HepG2 (cell line): ENCODE results near the gene ESYT1. TPM values are rescaled to one million over a fixed set of nuclear protein-coding genes. Genes with fewer than 3 reads are reported as not detected.

Source experiments
- ATAC-seq: fragments of 200-7000 bp; cut with Tn5 transposase; 3 replicates; pipeline ENCODE4 v1.9.1; 2020; ENCODE audit warnings: mild to moderate bottlenecking, moderate library complexity
- BruUV-seq: library from RNA; stranded (reverse); fragments of 400-500 nt; replicated peaks from 2 replicates; lab custom pipeline; 2021; lab: Mats Ljungman, UMichigan
- CTCF ChIA-PET: fragments of 300-600 bp; formaldehyde crosslinking; extraction: SDS; loops from one replicate; lab custom pipeline; 2021; ENCODE audit warnings: low total read pairs, inconsistent platforms, low intra/inter-chr PET ratio; lab: Yijun Ruan, JAX
- POLR2A ChIA-PET: fragments of 350-600 bp; sonication (Branson Sonifier 250); formaldehyde crosslinking; loops from one replicate; lab custom pipeline; 2020; ENCODE audit warnings: antibody characterized with exemption, inconsistent platforms; lab: Yijun Ruan, JAX
- DNase-seq: peaks from one replicate; pipeline ENCODE4 v3.0.0-alpha.2; 2015; ENCODE audit warnings: low spot score
- FAIRE-seq: peaks from 3 replicates; lab custom pipeline; 2011; peaks lifted over from hg19 to GRCh38; lab: Jason Lieb, UNC
- H2AFZ ChIP-seq: one replicate; pipeline ENCODE4 v1.6.1; 2011; ENCODE audit warnings: low read length, inconsistent platforms
- H3K27ac ChIP-seq: fragments of 300-600 bp; 3 replicates; pipeline ENCODE4 v1.8.0; 2011; ENCODE audit warnings: mixed run types, mild to moderate bottlenecking, mixed read lengths, low read length, inconsistent platforms; ENCODE audit not compliant: insufficient read depth; ENCODE audit errors: extremely low read length
- H3K27me3 ChIP-seq, 2 experiments: fragments of 200-600 bp in 1 of 2; 2 replicates in 1 of 2; 3 replicates in 1 of 2; pipeline versions ENCODE4 v1.6.0 to v1.8.0; 2011; ENCODE audit warnings: low read length in 2 of 2, mild to moderate bottlenecking in 2 of 2, moderate library complexity in 2 of 2, inconsistent platforms in 1 of 2; ENCODE audit not compliant: insufficient read depth in 2 of 2, control insufficient read depth in 1 of 2
- H3K36me3 ChIP-seq, 2 experiments: fragments of 200-600 bp in 1 of 2; replicated peaks in 1 of 2; 2 replicates in 1 of 2; 3 replicates in 1 of 2; pipeline versions ENCODE4 v1.5.1 to v1.8.0; 2011; ENCODE audit warnings: low read length in 2 of 2, inconsistent platforms in 1 of 2; ENCODE audit not compliant: insufficient read depth in 2 of 2, control insufficient read depth in 1 of 2
- H3K4me1 ChIP-seq: 2 replicates; pipeline ENCODE4 v1.5.1; 2012; ENCODE audit warnings: low read length, inconsistent platforms; ENCODE audit not compliant: insufficient read depth
- H3K4me2 ChIP-seq: 2 replicates; pipeline ENCODE4 v1.6.0; 2011; ENCODE audit warnings: low read depth, low read length, inconsistent platforms
- H3K4me3 ChIP-seq, 3 experiments: fragments of 200-600 bp in 1 of 3; sonication (generic), shearing (Covaris generic) in 1 of 3; replicated peaks in 1 of 3; 2 replicates each; pipeline ENCODE4 v1.5.1; 2011 to 2016; ENCODE audit warnings: low read length in 3 of 3, inconsistent platforms in 2 of 3, low read depth in 2 of 3, mild to moderate bottlenecking in 2 of 3, control low read depth in 1 of 3, mixed read lengths in 1 of 3; ENCODE audit not compliant: insufficient read depth in 1 of 3
- H3K79me2 ChIP-seq: one replicate; pipeline ENCODE4 v1.6.1; 2011; ENCODE audit warnings: low read length, inconsistent platforms; ENCODE audit not compliant: insufficient read depth
- H3K9ac ChIP-seq: 2 replicates; pipeline ENCODE4 v1.6.0; 2011; ENCODE audit warnings: mild to moderate bottlenecking, low read depth, low read length, inconsistent platforms; ENCODE audit not compliant: insufficient read depth
- H3K9me3 ChIP-seq: 2 replicates; pipeline ENCODE4 v1.5.1; 2012; ENCODE audit warnings: mild to moderate bottlenecking, low read length
- H4K20me1 ChIP-seq: 2 replicates; pipeline ENCODE4 v1.6.0; 2011; ENCODE audit warnings: inconsistent platforms, mild to moderate bottlenecking, low read length, moderate library complexity; ENCODE audit not compliant: insufficient read depth
- CC2D1A ChIP-seq: sonication (generic); formaldehyde crosslinking; IDR thresholded peaks from 2 replicates; pipeline ENCODE4 v1.8.1; 2023; ENCODE audit warnings: mild to moderate bottlenecking, missing genetic modification reagents
- CSRNP1 ChIP-seq: sonication (generic); formaldehyde crosslinking; IDR thresholded peaks from 2 replicates; pipeline ENCODE4 v1.8.1; 2023; ENCODE audit warnings: mild to moderate bottlenecking, missing genetic modification reagents
- GZF1 ChIP-seq: sonication (generic); formaldehyde crosslinking; IDR thresholded peaks from 2 replicates; pipeline ENCODE4 v1.5.1; 2020; ENCODE audit warnings: mild to moderate bottlenecking, missing genetic modification reagents
- HNF4G ChIP-seq, 2 experiments: sonication (generic) in 1 of 2; formaldehyde crosslinking in 1 of 2; IDR thresholded peaks; 2 replicates each; pipeline versions ENCODE4 v1.4.0 to v1.6.1; 2011 to 2020; ENCODE audit warnings: borderline replicate concordance in 2 of 2, low read depth in 2 of 2, mild to moderate bottlenecking in 2 of 2, low read length in 1 of 2, missing genetic modification reagents in 1 of 2, moderate library complexity in 1 of 2
- KLF13 ChIP-seq: sonication (generic); formaldehyde crosslinking; IDR thresholded peaks from 2 replicates; pipeline ENCODE4 v1.4.0; 2020; ENCODE audit warnings: mild to moderate bottlenecking, missing genetic modification reagents
- REL ChIP-seq: sonication (generic); formaldehyde crosslinking; conservative IDR thresholded peaks from 2 replicates; pipeline ENCODE4 v1.8.0; 2022; ENCODE audit warnings: mild to moderate bottlenecking, missing genetic modification reagents, moderate library complexity
- TFDP1 ChIP-seq: IDR thresholded peaks from 2 replicates; pipeline ENCODE4 v1.6.1; 2016; ENCODE audit warnings: missing compliant biosample characterization, missing genetic modification reagents, borderline replicate concordance
- ZBTB21 ChIP-seq: sonication (generic); formaldehyde crosslinking; IDR thresholded peaks from 2 replicates; pipeline ENCODE4 v1.4.0; 2020; ENCODE audit warnings: missing genetic modification reagents
- ZBTB39 ChIP-seq: sonication (generic); formaldehyde crosslinking; IDR thresholded peaks from 2 replicates; pipeline ENCODE4 v1.5.0; 2020; ENCODE audit warnings: missing genetic modification reagents
- ZNF670 ChIP-seq: sonication (generic); formaldehyde crosslinking; IDR thresholded peaks from 2 replicates; pipeline ENCODE4 v1.8.0; 2022; ENCODE audit warnings: mild to moderate bottlenecking, missing genetic modification reagents, borderline replicate concordance
- ZNF672 ChIP-seq: sonication (generic); formaldehyde crosslinking; IDR thresholded peaks from 2 replicates; pipeline ENCODE4 v1.8.1; 2022; ENCODE audit warnings: missing genetic modification reagents
- ZNF878 ChIP-seq: sonication (generic); formaldehyde crosslinking; IDR thresholded peaks from 2 replicates; pipeline ENCODE4 v1.8.1; 2023; ENCODE audit warnings: mild to moderate bottlenecking, missing genetic modification reagents, moderate library complexity
- ZNF891 ChIP-seq: sonication (generic); formaldehyde crosslinking; IDR thresholded peaks from 2 replicates; pipeline ENCODE4 v1.5.0; 2020; ENCODE audit warnings: mild to moderate bottlenecking, missing genetic modification reagents
- WGBS: methylation state at CpG from one replicate; pipeline ENCODE4 v1.1.6; 2017; ENCODE audit warnings: low lambda C conversion rate; 5-methylcytosine and 5-hydroxymethylcytosine counted together
- in situ Hi-C: cut with HindIII; loops from 2 replicates; pipeline ENCODE4 v1.10.0; 2017; ENCODE audit warnings: low pct_unique_long_range_greater_than_20kb; ENCODE audit not compliant: extremely low pct_ligation_motif_present
- intact Hi-C: fragments of 100-400 bp; cut with micrococcal nuclease; formaldehyde crosslinking; loops from one replicate; pipeline ENCODE4 v1.10.0; 2022; ENCODE audit not compliant: unreplicated experiment
- polyA plus RNA-seq, 8 experiments: library from polyadenylated mRNA; depleted of rRNA in 3 of 8; stranded (reverse) in 7 of 8; unstranded in 1 of 8; fragments of >200 nt; fragmentation: Illumina TruSeq in 4 of 8; extraction: Trizol in 4 of 8; gene quantifications; 2 replicates each; pipeline versions ENCODE4 v1.2.1 to v1.2.3, GENCODE V29; 2011 to 2016; ENCODE audit warnings: low read depth in 4 of 8, missing spikeins in 1 of 8, mixed read lengths in 1 of 8; ENCODE audit not compliant: insufficient read depth in 1 of 8
- total RNA-seq, 5 experiments: library from RNA; depleted of rRNA; stranded (reverse); fragments of >200 nt; fragmentation: Illumina TruSeq; extraction: Trizol; gene quantifications; 2 replicates each; pipeline ENCODE4 v1.2.3, GENCODE V29; 2016; ENCODE audit warnings: low read depth in 1 of 5
- TF ChIP-seq, protein P1 (sequence below): sonication (generic); formaldehyde crosslinking; conservative IDR thresholded peaks from 2 replicates; pipeline ENCODE4 v1.4.0; 2020; ENCODE audit warnings: missing genetic modification reagents

The ESYT1 gene
- total and polyA plus RNA-seq, 2 of the 13 experiments (the other 11 are each of a cell fraction or from before 2014, with no cell fraction given), result 66.9 to 71.0 TPM

DNA sequence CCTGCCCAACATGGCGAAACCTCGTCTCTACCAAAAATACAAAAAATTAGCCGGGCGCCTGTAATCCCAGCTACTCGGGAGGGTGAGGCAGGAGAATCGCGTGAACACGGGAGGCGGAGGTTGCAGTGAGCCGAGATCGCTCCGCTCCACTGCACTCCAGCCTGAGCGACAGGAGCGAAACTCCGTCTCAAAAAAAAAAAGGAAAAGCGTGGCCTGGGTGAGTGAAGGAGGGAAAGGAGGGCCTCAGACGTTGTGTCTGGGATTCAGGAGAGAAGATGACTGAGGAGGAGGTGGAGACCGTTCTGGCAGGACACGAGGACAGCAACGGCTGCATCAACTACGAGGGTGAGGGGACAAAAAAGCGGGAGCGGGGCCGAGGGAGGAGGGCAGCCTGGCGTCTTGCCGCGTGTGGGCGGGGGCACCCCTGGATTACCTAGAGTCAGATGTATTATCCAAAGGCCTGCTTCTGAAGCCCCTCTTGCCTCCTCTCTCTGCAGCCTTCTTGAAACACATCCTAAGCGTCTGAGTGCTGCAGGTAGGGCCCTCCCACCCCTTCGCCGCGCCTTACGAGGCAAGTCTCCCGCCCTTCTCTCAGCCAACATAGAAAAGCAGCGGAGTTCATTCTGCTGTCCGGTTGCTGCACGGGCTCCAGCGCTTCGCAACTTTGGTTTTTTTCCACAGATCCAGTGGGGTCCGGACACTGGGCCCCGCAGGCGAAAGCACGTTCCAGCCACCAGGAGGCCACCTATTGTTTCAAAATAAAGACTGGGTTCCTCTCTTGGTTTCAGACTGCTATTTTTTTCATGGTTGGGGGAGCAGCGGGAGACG lies 29.3 kb downstream of the ESYT1 start:
- H3K9ac ChIP-seq, result peak overlapping the region; percentile 70
- no peaks in the 10 kb centered on the region; a peak in 1 of 5 replicates for H3K27me3 ChIP-seq
- H3K4me1 ChIP-seq, result peaks cover 67% of the 10 kb centered on the region
- H3K9me3 ChIP-seq, result no peaks in the 10 kb centered on the region
- H4K20me1 ChIP-seq, result peaks cover 28% of the 10 kb centered on the region
- peaks cover 38% of the 10 kb centered on the region for H3K79me2 ChIP-seq
- H3K4me3 ChIP-seq, result peak overlapping the region; percentile 20 to 95 (median 65); a peak in 5 of 6 replicates
- DNase-seq (peak; percentile 92), FAIRE-seq (peak; percentile 42), ATAC-seq (peak; percentile 70)
- no peak overlapping the region for H2AFZ ChIP-seq
- peak overlapping the region; percentile 71 for H3K4me2 ChIP-seq
- ChIA-PET POLR2A (interaction anchor here (0.5 to 3.4 kb wide), 12 partner anchors 7 to 77 kb away, joined by 3 to 30 read pairs (median 6); partner anchors contain the start of genes ESYT1, RNF41, RPL41 and SMARCC2), CTCF (interaction anchor here (1.2 to 1.8 kb wide), 3 partner anchors 32 to 33 kb away, joined by 3 to 7 read pairs (median 3); partner anchors contain the start of gene SMARCC2)
- H3K36me3 ChIP-seq, result peaks cover 20 to 30% of the 10 kb centered on the region in 2 experiments
- peak overlapping the region; percentile 87 for H3K27ac ChIP-seq
- in situ Hi-C loops (loop anchor here (5.0 kb wide), 1 partner anchor 35 kb away; no protein-coding TSS in a partner anchor), intact Hi-C loops (loop anchor here (2.0 to 5.0 kb wide), 2 partner anchors 31 to 35 kb away; no protein-coding TSS in a partner anchor)
- TSS peak; percentile 53 for BruUV-seq
- 37% methylated on average over 42 of the region's 45 CpGs for WGBS
- TF ChIP-seq CC2D1A (CRISPR knock-in tag) (no peak), REL (no peak), GZF1 (CRISPR knock-in tag) (peak; percentile 27; the same call in 1 of the 2 replicates), KLF13 (no peak), ZBTB39 (CRISPR knock-in tag) (no peak), ZNF891 (peak; percentile 77; the same call in 1 of the 2 replicates), CSRNP1 (CRISPR knock-in tag) (no peak), ZNF672 (CRISPR knock-in tag) (no peak), HNF4G (IDR thresholded peaks at IDR 0.05; ENCODE audit: borderline replicate concordance, low read depth, low read length) (no peak), HNF4G (CRISPR knock-in tag; IDR thresholded peaks at IDR 0.05; ENCODE audit: borderline replicate concordance, low read depth) (no peak), ZBTB21 (no peak), ZNF670 (CRISPR knock-in tag) (no peak), TFDP1 (0 out of 2 replicates have a peak, but pooled peaks have one; percentile 29), ZNF878 (CRISPR knock-in tag) (peak; percentile 35; the same call in 1 of the 2 replicates)
- TF ChIP-seq, protein P1, sequence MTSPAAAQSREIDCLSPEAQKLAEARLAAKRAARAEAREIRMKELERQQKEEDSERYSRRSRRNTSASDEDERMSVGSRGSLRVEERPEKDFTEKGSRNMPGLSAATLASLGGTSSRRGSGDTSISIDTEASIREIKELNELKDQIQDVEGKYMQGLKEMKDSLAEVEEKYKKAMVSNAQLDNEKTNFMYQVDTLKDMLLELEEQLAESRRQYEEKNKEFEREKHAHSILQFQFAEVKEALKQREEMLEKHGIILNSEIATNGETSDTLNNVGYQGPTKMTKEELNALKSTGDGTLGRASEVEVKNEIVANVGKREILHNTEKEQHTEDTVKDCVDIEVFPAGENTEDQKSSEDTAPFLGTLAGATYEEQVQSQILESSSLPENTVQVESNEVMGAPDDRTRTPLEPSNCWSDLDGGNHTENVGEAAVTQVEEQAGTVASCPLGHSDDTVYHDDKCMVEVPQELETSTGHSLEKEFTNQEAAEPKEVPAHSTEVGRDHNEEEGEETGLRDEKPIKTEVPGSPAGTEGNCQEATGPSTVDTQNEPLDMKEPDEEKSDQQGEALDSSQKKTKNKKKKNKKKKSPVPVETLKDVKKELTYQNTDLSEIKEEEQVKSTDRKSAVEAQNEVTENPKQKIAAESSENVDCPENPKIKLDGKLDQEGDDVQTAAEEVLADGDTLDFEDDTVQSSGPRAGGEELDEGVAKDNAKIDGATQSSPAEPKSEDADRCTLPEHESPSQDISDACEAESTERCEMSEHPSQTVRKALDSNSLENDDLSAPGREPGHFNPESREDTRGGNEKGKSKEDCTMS (CRISPR knock-in tag), result no peak
